ENCODE results near the gene LGALS3.

DNA sequence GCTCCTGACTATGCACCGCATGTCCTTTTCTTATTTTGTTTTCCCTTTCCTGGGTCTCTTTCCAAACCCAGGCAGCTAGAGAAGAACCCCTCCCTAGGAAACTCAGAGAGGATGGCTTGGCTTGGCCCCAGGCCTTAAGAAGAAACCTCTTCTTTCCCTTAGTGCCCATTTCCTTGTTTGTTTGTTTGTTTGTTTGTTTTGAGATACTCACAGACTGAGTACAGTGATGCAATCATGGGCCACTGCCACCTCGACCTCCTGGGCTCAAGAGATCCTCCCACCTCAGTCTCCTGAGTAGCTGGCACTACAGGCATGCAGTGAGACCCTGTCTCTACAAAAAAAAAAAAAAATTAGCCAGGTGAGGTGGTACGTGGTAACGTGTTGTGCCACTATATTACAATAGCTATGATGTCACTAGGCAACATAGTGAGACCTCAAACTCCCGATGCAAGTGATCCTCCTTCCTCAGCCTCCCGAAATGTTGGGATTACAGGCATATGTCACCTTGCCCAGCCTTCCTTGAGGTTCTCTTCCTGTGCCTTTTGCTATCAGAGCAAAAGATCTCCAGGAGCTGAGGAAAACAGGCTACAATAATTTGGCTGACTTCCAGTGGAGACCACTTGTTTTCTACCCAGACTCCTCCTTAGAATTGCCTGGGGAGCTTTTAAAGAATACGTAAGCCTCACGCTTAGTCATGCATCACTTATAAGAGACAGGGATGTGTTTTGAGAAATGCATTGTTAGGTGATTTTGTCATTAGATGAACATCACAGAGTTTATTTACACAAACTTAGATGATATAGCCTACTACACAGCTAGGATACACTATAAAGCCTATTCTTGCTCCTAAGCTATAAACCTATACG lies 34.5 kb upstream of the LGALS3 start:
- TF ChIP-seq CTCF (optimal IDR thresholded peaks at IDR 0.05 in 1 of 3, IDR thresholded peaks at IDR 0.05 in 1 of 3, conservative IDR thresholded peaks at IDR 0.05 in 1 of 3; ENCODE audit: extremely low read depth in 1 of 3, insufficient read depth in 2 of 3, low read length in 3 of 3) (no peak), EZH2 (IDR thresholded peaks at IDR 0.05; ENCODE audit: low read length) (no peak)

Data from keratinocyte (primary cell).